ENCODE measurements around the gene FCRL1. TPM values are rescaled to one million over a fixed set of nuclear protein-coding genes. Genes with fewer than 3 reads are reported as not detected.

The FCRL1 gene
- total and polyA plus RNA-seq, 2 of the 13 experiments (the other 11 are each of a cell fraction or from before 2014, with no cell fraction given) = not detected

DNA sequence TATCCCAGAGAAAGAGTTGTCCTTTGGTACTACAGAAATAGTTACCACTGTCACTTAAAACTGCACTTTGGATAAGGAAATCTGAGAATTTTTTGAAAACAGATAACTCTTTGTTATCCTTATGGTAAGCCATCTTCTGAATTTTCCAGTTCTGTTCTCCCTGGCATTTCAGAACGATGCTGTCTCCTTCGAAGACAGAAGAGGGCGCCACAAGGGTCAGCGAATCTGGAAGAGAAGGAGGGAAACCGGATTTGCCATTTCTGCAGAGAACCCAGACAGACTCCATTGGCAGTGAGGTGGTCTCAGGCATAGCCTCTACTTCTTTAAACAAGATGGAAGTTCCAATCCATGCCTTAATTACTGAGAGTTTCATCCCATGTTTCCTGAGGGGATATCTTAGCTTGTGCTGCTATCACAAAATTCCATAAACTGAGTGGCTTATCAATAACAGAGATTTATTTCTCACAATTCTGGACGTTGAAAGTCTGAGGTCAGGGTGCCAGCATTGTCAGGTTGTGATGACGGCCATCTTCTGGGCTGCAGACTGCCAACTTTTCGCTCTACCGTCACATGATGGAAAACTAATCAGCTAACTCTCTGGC, 49.4 kb downstream of the FCRL1 start (continued):
- TF ChIP-seq PAXIP1 (CRISPR knock-in tag; conservative IDR thresholded peaks at IDR 0.05) = no peak
- no peak for TF ChIP-seq KAT7 (CRISPR knock-in tag; IDR thresholded peaks at IDR 0.05; ENCODE audit: borderline replicate concordance)
- TF ChIP-seq ZBTB8A (CRISPR knock-in tag; IDR thresholded peaks at IDR 0.05; ENCODE audit: borderline replicate concordance, low read depth) = no peak
- no peak for TF ChIP-seq UBTF (CRISPR knock-in tag; IDR thresholded peaks at IDR 0.05)
- TF ChIP-seq ZNF354B (CRISPR knock-in tag; IDR thresholded peaks at IDR 0.05) = no peak

GRCh38 chr1:157766792-157767191, 53.1 kb downstream of the FCRL1 start:
- DNase-seq (ENCODE audit: low spot score) (no peak), FAIRE-seq (no peak), ATAC-seq (no peak)
- Histone ChIP-seq H3K79me2 (ENCODE audit: insufficient read depth, low read length) (no peaks in the 10 kb centered on the region), H3K4me3 (replicated peaks in 1 of 3; ENCODE audit: insufficient read depth in 1 of 3, low read depth in 2 of 3, low read length in 3 of 3) (no peak overlapping the region), H4K20me1 (ENCODE audit: insufficient read depth, low read length) (no peaks in the 10 kb centered on the region), H3K4me2 (ENCODE audit: low read depth, low read length) (no peak overlapping the region), H3K4me1 (ENCODE audit: insufficient read depth, low read length) (no peaks in the 10 kb centered on the region), H3K27ac (ENCODE audit: extremely low read length, insufficient read depth, low read length) (no peak overlapping the region), H3K36me3 (replicated peaks in 1 of 2; ENCODE audit: control insufficient read depth in 1 of 2, insufficient read depth in 2 of 2, low read length in 2 of 2) (no peaks in the 10 kb centered on the region), H2AFZ (ENCODE audit: low read length) (no peak overlapping the region), H3K9me3 (ENCODE audit: low read length) (no peaks in the 10 kb centered on the region), H3K27me3 (ENCODE audit: control insufficient read depth in 1 of 2, insufficient read depth in 2 of 2, low read length in 2 of 2) (no peaks in the 10 kb centered on the region), H3K9ac (ENCODE audit: insufficient read depth, low read depth, low read length) (no peak overlapping the region)
- POLR2A ChIA-PET = no interaction called here
- BruUV-seq (replicated peaks) = no TSS peak
- intact Hi-C loops (cut with micrococcal nuclease; ENCODE audit: unreplicated experiment) (no loop called here), in situ Hi-C loops (cut with HindIII; ENCODE audit: extremely low pct_ligation_motif_present, low pct_unique_long_range_greater_than_20kb) (no loop called here)
- CTCF ChIA-PET (ENCODE audit: low intra/inter-chr PET ratio, low total read pairs) = no interaction called here
- no peak for TF ChIP-seq HNRNPK (IDR thresholded peaks at IDR 0.05; ENCODE audit: low read depth, low read length, poor library complexity, severe bottlenecking)

Measured in HepG2 (cell line).